ENCODE results near the gene ADAR.

ADAR gene

DNA sequence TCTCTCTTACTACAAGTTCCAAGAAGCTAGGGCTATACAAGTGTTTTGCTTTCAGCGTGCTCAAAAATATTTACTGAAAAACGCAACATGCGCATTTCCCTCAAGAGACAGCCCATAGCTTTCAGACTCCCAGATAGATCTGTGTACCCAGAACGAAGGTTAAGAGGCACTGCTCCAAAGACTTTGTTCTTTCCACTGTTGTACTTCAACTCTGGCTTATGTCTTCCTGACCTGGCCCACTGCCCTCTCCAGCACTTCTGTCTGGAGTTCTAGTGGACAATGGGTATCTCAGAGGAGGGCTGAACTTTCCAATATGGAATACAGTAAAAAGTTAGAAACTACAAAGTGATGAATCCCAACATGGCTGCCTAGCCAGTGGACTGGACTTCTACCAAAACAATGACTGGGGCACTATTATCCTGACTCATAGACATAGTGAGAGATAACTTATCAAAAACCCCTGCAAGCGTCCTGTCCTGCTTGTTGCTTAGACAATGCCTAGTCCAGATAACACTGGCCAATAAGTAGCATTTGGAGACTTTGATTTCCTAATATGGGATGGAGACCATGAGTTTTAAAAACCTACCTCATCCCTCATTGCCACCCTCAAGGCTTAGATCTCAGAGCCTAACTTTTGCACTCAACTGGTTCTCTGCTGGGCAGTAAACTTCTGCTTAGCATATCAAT is 8.8 kb upstream of the ADAR start:
- no peak for DNase-seq

DNA sequence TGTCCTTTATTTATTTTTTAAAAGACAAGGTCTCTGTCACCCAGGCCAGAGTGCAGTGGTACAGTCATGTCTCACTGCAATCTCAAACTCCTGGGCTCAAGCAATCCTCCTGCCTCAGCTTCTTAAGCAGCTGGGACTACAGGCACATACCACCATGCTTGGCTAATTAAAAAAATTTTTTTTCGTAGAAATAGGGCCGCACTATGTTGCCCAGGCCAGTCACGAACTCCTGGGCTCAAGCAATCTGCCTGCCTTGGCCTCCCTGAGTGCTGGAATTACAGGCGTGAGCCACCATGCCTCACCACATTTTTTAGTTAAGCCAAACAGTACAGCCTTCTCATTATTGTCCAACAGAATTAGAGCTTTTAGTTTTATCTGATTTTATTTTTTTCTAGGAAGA is 7.4 kb upstream of the ADAR start:
- DNase-seq, result no peak

DNA sequence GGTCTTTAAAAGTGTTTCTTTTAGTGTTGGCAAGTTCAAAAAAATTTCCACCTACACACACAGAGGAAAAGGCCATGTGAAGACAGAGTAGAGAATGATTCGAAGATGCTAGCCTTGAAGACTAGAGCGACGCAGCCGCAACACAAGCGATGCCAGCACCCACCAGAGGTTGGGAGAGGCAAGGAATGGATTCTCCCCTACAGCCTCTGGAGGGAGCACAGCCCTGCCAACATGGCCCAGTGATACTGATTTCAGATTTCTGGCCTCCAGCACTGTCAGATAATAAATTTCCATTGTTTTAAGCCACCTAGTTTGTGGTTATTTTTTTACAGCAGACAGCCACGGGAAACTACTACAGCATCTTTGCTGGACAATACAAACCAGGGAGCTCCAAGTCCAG is 6.9 kb upstream of the ADAR start:
- no peak for DNase-seq

DNA sequence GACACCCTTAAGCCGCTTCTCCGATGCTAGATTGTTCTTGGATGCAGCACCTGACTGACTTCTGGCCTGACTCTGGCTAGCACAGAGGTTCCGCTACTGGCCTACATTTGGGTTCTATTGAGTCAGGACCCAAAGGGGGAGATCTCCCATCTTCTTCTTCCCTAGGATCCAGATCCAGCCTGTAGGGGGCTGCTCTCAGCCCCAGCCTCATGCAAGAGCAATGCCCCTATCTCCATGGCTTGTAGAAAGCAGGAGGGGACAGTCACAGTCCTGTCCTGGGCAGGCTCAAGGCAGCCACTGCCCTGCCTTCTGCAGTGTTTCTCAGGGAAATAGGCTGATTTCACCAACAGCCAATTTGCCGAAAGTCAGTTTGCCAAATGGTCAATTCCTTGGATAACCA is 6.3 kb upstream of the ADAR start:
- DNase-seq, result no peak

DNA sequence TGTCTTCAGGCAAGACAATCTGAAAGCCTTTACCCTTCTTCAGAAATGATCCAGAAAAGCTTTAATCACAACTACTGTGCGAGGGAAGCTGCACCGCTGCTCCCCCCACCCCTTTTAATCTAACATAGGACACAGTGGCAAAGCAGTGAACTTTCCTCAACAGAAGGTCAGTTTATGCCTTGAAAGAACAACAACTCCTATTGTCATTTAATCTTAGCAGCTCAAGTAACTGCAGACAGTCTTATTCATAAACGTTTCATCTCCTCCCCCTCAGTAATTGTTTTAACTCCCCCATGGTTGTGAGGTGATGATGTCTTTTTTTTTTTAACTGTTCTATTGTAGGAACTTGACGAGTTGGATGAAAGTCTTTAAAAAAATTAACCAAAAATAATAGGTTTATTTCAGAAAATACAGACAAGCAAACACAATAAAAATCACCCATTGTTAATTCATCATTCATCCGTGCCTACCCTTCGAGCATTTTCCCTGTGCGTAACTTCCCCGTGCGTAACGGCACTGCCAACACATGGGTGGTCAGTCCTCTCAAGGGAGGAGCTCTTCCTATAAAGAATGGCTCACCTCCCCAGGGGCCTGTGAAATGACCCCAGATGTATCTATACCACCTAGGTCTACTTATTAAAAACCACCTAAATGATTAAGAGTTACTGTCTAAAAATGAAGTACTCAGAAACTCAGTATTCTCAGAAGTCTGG is 3.3 kb upstream of the ADAR start:
- no peak for DNase-seq

DNA sequence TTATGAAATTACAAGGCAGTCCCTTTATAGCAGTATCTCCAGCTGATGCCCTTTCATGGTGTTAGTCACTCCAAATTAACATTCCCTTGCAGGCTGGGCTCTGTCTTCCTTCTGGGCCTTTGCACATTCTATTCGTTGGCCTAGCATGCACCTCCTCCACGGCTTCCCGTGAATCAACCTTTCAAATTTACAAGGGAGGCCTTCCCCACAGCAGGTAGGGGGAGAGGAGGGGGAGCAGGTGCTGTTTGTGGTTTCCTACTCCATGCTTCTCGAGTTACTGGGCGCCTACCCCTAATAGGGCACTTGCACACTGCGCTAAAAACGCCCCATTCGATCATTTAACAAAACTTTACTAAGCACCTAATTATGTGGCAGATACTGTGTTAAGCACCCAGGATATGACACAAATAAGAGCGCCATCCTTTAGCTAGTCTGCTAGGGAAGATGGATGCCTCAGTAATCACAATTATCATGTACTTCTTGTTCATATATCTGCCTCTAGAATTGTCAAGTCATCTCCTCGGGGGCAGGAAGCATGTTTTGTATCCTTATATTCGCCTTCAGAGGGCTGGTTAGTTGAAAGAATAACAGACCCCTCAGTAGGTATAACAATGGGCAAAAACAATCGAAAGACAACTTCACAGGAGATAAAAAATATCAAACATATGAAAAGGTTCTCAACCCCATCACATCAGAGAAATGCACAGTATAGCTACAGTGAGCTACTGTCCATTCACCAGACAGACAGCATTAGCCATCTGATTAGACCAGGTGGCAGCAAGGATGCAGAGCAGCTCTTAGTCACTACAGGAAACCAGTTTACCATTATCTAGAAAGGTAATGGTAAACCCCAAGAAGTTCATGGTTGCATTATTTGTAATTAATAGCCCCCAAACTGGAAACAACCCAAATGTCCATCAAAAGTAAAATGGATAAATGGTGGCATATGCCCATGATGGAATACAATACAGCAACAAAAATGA is 1.7 kb upstream of the ADAR start:
- DNase-seq, result peak; percentile 66 to 82

DNA sequence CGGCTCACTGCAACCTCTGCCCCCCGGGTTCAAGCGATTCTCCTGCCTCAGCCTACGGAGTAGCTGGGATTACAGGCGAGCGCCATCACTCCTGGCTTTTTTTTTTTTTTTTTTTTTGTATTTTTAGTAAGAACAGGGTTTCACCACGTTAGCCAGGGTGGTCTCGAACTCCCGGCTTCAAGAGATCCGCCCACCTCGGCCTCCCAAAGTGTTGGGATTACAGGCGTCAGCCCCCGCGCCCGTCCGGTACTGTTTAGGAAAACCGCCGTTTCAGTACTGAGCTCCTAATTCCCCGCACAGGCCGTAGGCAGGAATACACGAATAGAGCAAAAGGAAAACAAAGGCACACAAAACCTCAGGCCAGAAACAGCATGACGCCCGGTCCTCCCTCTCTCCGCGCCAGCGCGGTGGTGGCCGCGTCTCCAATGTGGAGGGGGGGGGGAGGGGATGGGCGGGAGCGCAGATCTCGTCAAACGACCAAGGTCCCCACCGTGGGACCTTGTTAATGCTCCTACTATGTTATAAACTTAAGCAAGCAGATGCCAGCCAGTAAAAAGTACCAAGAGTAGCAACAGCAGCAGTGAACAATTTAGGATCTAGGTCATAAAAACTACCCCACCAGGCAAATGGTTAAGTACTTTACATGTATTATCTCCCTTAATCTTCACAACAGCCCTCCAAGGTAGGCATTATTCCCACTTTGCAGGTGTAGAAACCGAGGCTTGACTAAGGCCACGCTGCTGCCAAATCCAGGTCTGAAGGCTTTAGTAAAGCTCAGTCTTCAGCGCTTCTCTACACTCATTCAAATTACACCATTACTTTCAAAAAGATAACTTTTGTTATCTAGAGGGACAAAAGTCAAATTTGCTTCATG is 648 bp upstream of the ADAR start:
- DNase-seq, result peak; percentile 55 to 69

DNA sequence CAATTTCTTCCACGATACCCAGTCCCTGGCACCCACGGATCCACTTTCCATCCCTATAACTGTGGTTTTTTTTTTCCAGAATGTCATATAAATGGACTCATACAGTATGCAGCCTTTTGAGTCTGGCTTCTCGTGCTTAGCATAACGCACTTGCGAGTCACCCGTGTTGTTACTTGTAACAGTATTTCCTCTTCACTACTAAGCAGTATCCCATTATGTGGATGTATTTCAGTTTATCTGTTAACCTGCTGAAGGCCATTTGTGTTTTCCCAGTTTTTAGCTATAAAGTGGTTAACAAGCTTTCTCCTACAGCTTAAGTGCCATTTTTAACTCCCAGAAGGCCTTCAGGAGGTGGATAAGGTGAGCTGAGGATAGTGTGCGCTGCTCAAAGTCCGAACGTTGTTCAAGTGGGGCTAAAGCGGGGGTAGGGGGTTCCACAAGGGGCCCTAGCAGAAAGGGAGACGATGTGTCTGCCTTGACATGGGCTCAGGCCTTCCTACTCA is 829 bp downstream of the ADAR start:
- DNase-seq, result peak in 1 of 2 donors; percentile 43

DNA sequence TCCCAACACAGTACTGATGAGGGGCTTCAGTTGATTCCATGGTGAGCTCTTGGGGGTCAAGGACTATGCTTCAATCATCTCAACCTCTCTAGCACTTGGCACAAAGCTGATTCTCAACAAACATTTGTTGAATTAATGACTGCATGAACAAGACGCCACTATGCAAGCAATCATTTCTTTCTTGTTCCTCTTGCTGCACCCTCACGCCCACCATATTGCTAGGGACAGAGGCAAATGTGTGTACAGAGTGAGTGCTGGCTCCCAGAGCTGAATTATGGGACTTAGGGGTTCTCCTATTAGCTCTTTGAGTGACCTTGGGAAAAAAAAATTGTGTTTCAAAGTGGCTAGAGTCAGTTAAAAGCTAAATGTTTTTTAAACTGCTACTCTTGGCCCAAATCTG is 2.5 kb downstream of the ADAR start:
- DNase-seq, result no peak

DNA sequence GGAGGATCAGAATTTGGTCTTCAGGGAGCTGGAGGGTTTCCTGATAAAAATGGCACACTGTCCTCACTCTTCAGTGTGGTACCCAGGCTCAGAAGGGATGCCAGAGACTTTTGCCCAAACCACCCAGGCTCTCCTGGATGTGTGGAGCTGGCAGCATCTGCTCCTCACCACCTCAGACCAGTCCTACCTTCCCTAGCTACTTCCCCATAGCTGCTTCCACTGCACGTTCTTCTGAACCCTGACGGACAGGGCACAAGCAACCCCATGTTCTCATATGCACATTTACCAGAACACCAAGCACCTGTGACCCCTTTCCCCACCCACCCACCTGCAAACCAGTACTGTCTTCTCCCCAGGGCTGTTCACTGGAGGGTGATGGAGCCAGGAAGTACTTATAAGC is 4.7 kb downstream of the ADAR start:
- no peak for DNase-seq

DNA sequence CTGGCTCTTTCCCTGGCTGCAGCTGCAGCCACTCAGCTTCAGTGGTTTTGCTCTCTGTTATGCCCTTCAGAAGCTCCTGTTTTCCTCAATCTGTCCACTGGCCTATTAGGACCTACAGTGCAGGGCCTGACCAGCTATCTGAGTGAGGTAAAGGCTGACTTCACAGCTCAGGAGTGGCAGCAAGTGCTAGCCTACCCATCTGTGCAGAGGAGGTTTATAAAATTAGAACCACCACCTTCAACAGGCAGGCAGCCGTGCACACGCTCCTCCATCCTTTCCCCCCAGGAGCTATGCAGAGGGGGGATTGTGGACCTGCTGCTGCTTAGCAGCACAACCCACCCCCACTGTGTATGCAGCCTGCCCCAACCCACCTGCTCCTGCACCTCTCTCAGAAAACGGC is 8.3 kb downstream of the ADAR start:
- no peak for DNase-seq

DNA sequence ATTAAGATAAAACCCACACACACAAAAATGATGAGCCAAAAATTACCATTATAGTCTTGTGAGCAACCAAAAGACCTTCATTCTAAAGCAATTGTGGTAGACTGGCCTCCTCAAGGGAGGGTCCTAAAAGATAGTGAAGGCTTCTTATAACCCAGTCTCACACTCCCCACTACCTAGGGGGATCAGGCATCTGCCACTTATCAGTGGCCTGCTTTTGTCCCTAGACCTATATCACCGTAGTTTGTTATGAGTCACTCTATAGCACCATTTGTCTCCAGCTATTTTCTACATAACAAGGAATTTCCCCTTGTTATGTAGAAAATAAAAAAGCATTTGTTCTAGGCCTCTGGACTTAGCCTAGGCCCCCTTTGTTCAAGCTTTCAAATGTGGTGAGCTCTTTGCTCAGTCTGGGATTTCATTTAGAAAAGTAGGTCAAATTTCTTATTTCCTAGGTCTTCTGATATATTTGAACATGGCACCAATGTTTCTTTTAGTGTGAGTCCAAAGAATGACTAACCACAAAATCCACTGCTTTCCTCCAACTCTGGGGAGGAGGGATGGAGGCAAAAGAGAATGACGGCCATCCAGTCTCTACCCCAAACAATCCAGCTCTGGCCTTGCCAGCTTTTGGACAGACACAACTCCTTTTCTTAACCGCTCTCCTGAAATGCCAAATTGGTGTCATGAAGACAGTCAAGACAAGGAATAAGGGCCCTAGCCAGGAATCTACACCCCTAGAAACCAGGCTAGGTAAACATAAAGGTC is 8.9 kb downstream of the ADAR start:
- DNase-seq, result no peak

DNA sequence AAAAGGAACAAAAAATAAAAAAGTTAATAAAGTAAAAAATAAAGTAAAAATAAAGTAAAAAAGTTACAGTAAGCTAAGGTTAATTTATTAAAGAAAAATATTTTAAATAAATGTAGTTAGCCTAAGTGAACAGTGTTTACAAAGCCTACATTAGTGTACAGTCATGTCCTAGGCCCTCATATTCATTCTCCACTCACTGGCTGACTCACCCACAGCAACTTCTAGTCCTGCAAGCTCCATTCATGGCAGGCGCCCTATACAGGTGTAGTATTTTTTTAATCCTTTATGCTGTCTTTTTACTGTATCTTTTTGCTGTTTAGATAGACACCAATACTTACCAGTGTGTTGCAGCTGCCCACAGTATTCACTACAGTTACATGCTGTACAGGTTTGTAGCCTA is 12.4 kb downstream of the ADAR start:
- DNase-seq, result no peak

DNA sequence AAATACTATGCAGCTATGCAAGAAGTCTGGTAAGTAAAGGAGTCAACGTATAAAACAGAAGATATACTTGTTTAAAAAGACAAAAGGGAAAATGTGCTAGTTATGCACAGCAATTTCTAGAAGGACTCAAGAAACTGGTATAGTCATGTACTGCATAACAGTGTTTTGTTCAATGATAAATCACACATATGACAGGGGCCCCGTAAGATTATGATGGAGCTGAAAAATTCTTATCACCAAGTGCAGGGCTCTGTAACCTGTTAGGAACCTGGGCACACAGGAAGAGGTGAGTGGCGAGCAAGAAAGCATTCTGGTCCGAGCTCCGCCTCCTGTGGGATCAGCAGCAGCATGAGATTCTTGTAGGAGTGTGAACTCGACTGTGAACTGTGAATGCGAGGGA is 13.2 kb downstream of the ADAR start:
- no peak for DNase-seq

DNA sequence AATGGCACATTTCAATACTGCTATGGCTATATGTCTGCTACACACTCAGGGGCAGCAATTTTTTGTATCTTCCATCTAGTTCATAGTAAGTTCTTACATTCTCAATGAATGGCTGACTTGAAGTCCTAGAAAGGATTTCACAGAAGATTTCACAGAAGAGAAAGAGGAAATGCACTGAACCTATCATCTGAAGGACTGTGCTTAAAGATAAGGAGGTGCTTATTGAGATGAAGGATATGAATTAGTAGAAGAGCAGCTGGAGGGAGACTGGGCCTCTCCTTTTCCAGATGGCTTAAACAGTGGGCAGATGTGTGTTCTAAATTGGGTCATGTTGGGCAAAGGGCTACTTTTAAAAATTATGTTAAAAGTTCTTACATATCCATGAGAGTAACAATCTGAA is 14.6 kb downstream of the ADAR start:
- DNase-seq, result no peak

DNA sequence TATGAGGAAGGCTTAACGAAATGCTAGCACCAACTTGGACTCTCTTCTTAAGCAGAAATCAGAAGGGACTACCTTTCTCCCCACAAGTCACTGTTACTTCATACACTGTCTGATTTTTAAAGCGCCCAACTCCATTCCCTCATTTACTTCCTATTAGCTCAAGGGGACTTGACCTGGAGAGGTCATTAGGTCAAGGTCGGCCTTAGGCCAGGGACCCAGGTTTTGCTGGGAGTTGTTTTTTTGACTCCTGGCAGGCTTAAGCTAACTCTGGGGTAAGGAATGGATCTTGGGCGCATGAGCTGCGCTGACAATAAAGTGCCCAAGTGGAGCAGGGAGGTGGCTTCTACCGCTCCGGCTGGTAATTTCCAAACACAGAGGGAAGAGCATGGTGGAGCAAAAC is 16.8 kb downstream of the ADAR start:
- no peak for DNase-seq

DNA sequence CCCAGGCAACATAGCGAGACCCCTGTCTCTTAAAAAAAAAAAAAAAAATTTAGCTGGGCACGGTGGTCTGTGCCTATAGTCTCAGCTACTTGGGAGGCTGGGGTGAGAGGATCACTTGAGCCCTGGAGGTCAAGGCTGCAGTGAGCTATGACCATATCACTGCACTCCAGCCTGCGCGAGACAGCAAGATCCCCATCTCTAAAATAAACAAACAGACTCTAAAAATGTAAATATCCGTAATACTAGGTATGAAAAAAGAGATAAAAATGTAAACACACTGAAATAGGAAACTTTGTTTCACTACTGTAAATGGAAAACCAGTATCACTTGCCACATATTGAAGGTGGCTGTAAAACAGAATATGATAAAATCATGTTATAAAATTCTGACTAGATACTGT is 17.2 kb downstream of the ADAR start:
- no peak for DNase-seq

DNA sequence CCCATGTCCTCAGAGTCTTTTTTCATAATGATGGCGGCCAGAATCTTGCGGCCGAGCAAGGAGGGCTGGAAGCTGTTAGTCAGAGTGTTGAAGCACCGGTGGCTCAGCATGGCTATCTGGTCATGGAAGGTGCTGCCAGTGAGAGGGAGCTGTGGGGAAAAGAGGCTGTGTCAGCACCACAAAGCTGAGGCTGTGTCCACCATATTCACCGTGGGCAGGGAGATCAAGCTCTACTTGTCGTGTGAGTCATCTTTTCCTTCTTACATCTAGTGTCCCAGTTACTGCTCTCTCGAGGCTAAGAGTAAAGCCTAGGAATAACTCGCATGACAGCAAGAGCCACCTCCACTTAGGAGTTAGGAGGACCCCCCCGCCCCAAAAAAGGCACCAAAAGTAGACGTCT is 18.2 kb downstream of the ADAR start:
- no peak for DNase-seq

DNA sequence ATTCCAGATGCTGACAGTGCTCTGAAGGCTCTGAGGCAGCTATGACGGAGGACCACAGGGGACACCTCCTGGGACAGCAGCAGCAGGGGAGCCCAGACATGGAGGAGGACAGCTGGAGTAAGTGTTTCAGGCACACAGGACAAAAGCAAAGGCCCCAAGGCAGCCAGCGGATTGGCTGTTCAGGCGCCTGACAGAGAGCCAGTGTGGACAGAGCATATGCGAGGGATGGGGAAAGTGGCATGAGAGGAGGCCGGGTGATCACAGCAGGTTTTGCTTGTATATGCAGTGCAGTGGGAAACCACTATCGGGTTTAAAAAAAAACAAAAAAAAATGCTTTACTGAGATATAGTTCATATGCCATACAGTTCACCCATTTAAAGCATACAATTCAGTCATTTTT is 21.3 kb downstream of the ADAR start:
- no peak for DNase-seq

DNA sequence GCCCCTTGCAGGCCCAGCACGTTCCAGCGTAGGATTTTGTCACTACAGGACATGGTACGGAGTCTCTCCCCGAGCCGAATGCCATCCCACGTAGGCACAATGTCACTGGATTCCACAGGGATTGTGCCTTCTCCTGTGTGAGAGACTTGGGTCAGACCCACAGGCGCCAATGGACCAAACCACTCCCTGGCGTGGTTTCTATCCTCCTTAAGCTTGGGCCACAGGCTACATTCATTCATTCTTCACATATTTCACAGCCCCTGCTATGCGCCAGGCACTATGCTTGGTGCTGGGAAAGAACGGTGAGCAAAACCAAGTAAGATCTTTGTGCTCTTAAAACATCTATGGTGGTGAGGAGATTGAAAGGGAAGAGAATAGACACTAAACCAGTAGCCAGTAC is 21.8 kb downstream of the ADAR start:
- DNase-seq, result no peak

DNA sequence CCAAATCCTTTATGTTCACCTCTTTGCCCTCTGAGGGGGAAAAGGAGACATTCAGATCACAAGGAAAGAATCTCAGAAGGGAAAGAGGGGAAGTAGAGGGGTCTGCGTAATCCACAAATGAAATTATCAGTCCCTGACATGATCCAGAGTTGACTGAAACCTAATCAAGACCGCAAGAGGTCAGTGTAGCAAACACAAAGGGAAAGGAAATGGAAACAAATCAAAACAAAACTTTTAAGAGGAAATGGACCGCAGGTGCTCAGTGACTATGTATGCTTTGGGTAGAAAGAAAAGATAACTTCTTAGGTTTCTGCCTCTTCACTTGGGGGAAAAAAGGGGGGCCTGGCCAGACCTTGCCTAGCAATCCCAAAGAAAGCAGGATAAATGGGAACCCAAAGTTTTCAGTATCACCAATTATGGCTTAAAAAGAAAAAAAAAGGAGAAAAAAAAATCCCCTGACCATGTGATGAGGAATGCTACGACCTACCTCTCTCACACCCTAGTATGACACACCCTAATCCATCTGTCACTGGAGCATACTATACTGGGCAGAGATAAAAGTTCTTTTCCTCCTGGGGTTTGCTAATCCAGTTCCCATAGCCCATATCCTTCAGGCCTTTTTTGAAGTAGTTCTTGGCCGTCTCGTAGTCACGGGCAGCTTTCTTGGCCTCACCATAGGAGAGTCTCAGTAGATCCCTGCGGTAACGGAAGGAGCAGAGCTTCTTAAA is 23.6 kb downstream of the ADAR start:
- DNase-seq, result no peak
